Neuronal stem cell (in vitro differentiated cells): ENCODE data around the gene SUGCT. TPM values are rescaled to one million over a fixed set of nuclear protein-coding genes. Genes with fewer than 3 reads are reported as not detected.
A peak's percentile ranks its signal among the peaks of the same experiment; 100 is the strongest.

ENCODE experiments used
- DNase-seq: peaks from one replicate; pipeline ENCODE4 v3.0.0-alpha.2; 2013; ENCODE audit warnings: low spot score
- H2AFZ ChIP-seq: one replicate; pipeline ENCODE4 v1.6.1; 2013; ENCODE audit warnings: mild to moderate bottlenecking, low read length, inconsistent platforms
- H2AK5ac ChIP-seq: 2 replicates; pipeline ENCODE4 v1.6.1; 2013; ENCODE audit warnings: low read depth, mild to moderate bottlenecking, inconsistent platforms, low read length, moderate library complexity, mixed read lengths
- H2BK120ac ChIP-seq: 2 replicates; pipeline ENCODE4 v1.6.1; 2013; ENCODE audit warnings: low read depth, mild to moderate bottlenecking, inconsistent platforms, low read length, moderate library complexity, mixed read lengths
- H2BK12ac ChIP-seq: one replicate; pipeline ENCODE4 v1.6.1; 2013; ENCODE audit warnings: low read length, inconsistent platforms
- H2BK15ac ChIP-seq: 2 replicates; pipeline ENCODE4 v1.6.1; 2013; ENCODE audit warnings: mild to moderate bottlenecking, low read length, inconsistent platforms, mixed read lengths
- H2BK5ac ChIP-seq: one replicate; pipeline ENCODE4 v1.6.1; 2013; ENCODE audit warnings: inconsistent platforms, mild to moderate bottlenecking, low read length, moderate library complexity
- H3K14ac ChIP-seq: one replicate; pipeline ENCODE4 v1.6.1; 2013; ENCODE audit warnings: low read length, inconsistent platforms
- H3K18ac ChIP-seq: 2 replicates; pipeline ENCODE4 v1.6.1; 2013; ENCODE audit warnings: low read length, inconsistent platforms
- H3K23ac ChIP-seq: 2 replicates; pipeline ENCODE4 v1.6.1; 2013; ENCODE audit warnings: low read depth, mild to moderate bottlenecking, mixed read lengths, low read length, inconsistent platforms; ENCODE audit not compliant: poor library complexity
- H3K27ac ChIP-seq: replicated peaks from 3 replicates; pipeline ENCODE4 v1.5.1; 2013; ENCODE audit warnings: low read length, inconsistent platforms
- H3K27me3 ChIP-seq, 3 experiments: 2 replicates each; pipeline ENCODE4 v1.6.1; 2013; ENCODE audit warnings: low read length in 3 of 3, mild to moderate bottlenecking in 2 of 3, inconsistent platforms in 1 of 3, low read depth in 1 of 3, mixed read lengths in 1 of 3, moderate library complexity in 1 of 3; ENCODE audit not compliant: control insufficient read depth in 3 of 3, insufficient read depth in 3 of 3
- H3K36me3 ChIP-seq, 2 donors: replicated peaks in 1 of 2; 2 replicates each; pipeline ENCODE4 v1.6.1; 2013; ENCODE audit warnings: low read length in 2 of 2; ENCODE audit not compliant: control insufficient read depth in 2 of 2, insufficient read depth in 2 of 2
- H3K4ac ChIP-seq: 2 replicates; pipeline ENCODE4 v1.6.1; 2013; ENCODE audit warnings: inconsistent platforms, mild to moderate bottlenecking, low read length, moderate library complexity
- H3K4me1 ChIP-seq, 2 donors: 1 replicate in 1 of 2; 2 replicates in 1 of 2; pipeline ENCODE4 v1.6.1; 2013; ENCODE audit warnings: low read length in 2 of 2, low read depth in 1 of 2; ENCODE audit not compliant: control insufficient read depth in 2 of 2, insufficient read depth in 1 of 2
- H3K4me2 ChIP-seq: one replicate; pipeline ENCODE4 v1.6.1; 2013; ENCODE audit warnings: mild to moderate bottlenecking, low read length, inconsistent platforms; ENCODE audit not compliant: insufficient read depth, poor library complexity, severe bottlenecking
- H3K4me3 ChIP-seq, 2 donors: 2 replicates each; pipeline ENCODE4 v1.5.1; 2013; ENCODE audit warnings: low read length in 2 of 2, mild to moderate bottlenecking in 2 of 2, inconsistent platforms in 1 of 2, moderate library complexity in 1 of 2
- H3K79me1 ChIP-seq: one replicate; pipeline ENCODE4 v1.6.1; 2013; ENCODE audit warnings: low read depth, mild to moderate bottlenecking, inconsistent platforms, low read length, moderate library complexity
- H3K9ac ChIP-seq: one replicate; pipeline ENCODE4 v1.6.1; 2013; ENCODE audit warnings: mild to moderate bottlenecking, low read depth, low read length, inconsistent platforms; ENCODE audit not compliant: poor library complexity
- H3K9me3 ChIP-seq, 2 donors: replicated peaks in 1 of 2; 2 replicates each; pipeline versions ENCODE3 to v1.6.1; 2013; ENCODE audit warnings: low read length in 2 of 2, mild to moderate bottlenecking in 2 of 2, inconsistent platforms in 1 of 2, low read depth in 1 of 2, mixed read lengths in 1 of 2, moderate library complexity in 1 of 2; ENCODE audit not compliant: control insufficient read depth in 2 of 2, insufficient read depth in 1 of 2
- H4K8ac ChIP-seq: one replicate; pipeline ENCODE4 v1.6.1; 2013; ENCODE audit warnings: low read depth, mild to moderate bottlenecking, inconsistent platforms, low read length, moderate library complexity
- H4K91ac ChIP-seq: one replicate; pipeline ENCODE4 v1.6.1; 2013; ENCODE audit warnings: low read length, low read depth, mild to moderate bottlenecking, inconsistent platforms; ENCODE audit not compliant: poor library complexity
- WGBS, 2 donors: extraction: QIAGEN DNeasy Blood & Tissue Kit; methylation state at CpG; one replicate each; pipeline ENCODE4 v1.1.7; 2013; ENCODE audit warnings: missing lambda C conversion rate in 2 of 2, mixed read lengths in 1 of 2; ENCODE audit not compliant: insufficient read length in 2 of 2, insufficient replicate concordance in 1 of 2; ENCODE audit errors: extremely low coverage in 2 of 2; 5-methylcytosine and 5-hydroxymethylcytosine counted together
- small RNA-seq: library from polyadenylated mRNA; stranded (forward); fragments of <200 nt; extraction: miRNeasy Mini kit (QIAGEN cat#:217004); gene quantifications from one replicate; pipeline ENCODE3, GENCODE V24; 2013; ENCODE audit not compliant: insufficient read depth

The SUGCT gene

DNA sequence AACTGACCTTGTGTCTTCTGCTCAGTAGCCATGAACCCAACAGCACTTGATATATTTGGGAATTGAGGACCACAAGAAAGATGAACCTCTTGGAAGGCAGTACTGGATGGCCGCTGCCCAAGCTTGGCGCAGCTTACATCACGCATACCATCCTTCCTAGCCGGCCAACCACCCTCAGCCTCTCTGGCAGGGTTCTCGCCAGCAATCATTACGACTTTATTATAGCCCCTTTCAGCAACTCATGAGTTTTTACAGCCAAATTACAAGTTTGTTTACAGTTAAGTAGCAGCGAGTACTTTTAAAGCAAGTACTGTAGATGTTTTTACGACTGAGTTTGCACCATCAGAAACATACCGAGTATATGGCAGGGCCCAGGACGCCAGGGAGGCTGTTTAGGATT, 769.1 kb downstream of the SUGCT start:
- H2BK15ac ChIP-seq: no peak overlapping the region
- H3K4ac ChIP-seq: no peak overlapping the region
- no peak overlapping the region for H2BK5ac ChIP-seq

DNA sequence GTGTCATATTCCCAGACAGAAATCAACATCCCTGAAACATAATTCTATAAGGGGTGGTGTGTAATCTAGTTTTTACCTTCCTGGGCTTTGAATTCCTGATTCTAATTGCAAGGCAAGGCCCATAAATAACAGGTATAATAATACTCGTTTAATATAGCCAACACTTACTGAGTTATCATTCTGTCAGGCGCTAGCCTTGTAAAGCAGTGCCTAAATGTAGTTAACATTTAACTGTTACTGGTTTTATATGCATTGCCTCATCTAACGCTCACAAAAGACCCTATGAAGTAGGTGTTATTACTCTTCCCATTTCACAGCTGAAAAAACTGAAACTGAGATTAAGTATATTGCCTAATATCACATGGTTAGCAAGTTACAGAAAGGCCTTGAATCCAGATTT, 772.5 kb downstream of the SUGCT start:
- no peak overlapping the region for H2BK15ac ChIP-seq
- H2BK5ac ChIP-seq: no peak overlapping the region
- H2BK120ac ChIP-seq: no peak overlapping the region
- H4K8ac ChIP-seq: no peak overlapping the region
- H2BK12ac ChIP-seq: no peak overlapping the region
- H3K4me1 ChIP-seq: no peaks in the 10 kb centered on the region
- H3K4me3 ChIP-seq: no peak overlapping the region
- no peak overlapping the region for H3K4ac ChIP-seq
- H3K14ac ChIP-seq: no peak overlapping the region
- no peak overlapping the region for H3K27ac ChIP-seq
- H3K4me2 ChIP-seq: no peak overlapping the region
- no peaks in the 10 kb centered on the region for H3K79me1 ChIP-seq
- H3K36me3 ChIP-seq: no peaks in the 10 kb centered on the region
- H3K27me3 ChIP-seq: no peaks in the 10 kb centered on the region
- WGBS, 2 donors: no CpG with 5 or more reads among the region's 3 CpGs
- no peaks in the 10 kb centered on the region for H3K9me3 ChIP-seq
- no peak overlapping the region for H2AK5ac ChIP-seq
- no peak overlapping the region for H3K18ac ChIP-seq
- H2AFZ ChIP-seq: no peak overlapping the region
- H4K91ac ChIP-seq: no peak overlapping the region
- no peak overlapping the region for H3K9ac ChIP-seq
- DNase-seq: no peak
- no peak overlapping the region for H3K23ac ChIP-seq

More for the DNA sequence above, 769.1 kb downstream of the SUGCT start:
- Histone ChIP-seq H3K36me3 (no peaks in the 10 kb centered on the region), H3K4me1 (peaks cover 0 to 2% of the 10 kb centered on the region in 2 donors), H2AK5ac (no peak overlapping the region), H3K79me1 (no peaks in the 10 kb centered on the region), H3K4me2 (no peak overlapping the region), H3K4me3 (no peak overlapping the region), H3K27ac (no peak overlapping the region), H3K14ac (no peak overlapping the region), H3K9me3 (peaks cover 0 to 1% of the 10 kb centered on the region in 2 donors), H3K18ac (no peak overlapping the region), H4K8ac (no peak overlapping the region), H3K27me3 (no peaks in the 10 kb centered on the region), H3K23ac (no peak overlapping the region), H4K91ac (no peak overlapping the region), H3K9ac (no peak overlapping the region), H2BK120ac (no peak overlapping the region), H2AFZ (no peak overlapping the region), H2BK12ac (no peak overlapping the region)
- no peak for DNase-seq
- no CpG with 5 or more reads among the region's 10 CpGs for WGBS, 2 donors

DNA sequence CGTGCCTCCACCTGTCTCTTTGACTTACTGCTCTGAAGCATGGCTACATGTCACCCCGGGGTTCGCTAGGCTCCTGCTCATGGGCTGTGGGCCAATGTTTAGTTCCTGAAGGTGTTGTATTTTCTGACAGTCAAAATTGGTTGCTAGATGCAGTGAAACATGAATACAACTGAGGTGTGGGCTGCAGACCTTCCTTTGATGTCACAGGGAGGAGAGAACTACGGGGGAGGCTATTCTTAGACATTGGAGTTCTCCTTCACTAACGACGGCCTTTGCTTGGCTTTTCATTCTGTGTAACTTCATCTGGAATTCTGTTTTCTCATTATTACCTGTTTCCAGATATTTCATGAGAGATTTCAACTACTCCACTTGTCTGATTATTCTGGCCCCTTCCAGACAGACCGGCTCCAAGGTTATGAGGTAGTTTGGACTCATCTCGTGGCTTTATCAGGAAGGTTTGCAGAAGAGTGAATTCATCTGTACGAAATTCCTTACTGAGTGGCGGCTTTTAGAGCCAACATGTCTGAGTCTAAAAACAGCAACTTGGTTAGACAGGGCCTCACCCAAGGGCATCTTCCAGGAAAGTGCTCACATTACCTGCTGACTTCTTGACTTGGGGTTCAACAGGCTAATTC, 774.7 kb downstream of the SUGCT start:
- no peak overlapping the region for H3K27ac ChIP-seq
- H2AFZ ChIP-seq: no peak overlapping the region
- no peaks in the 10 kb centered on the region for H3K9me3 ChIP-seq
- DNase-seq: no peak
- no CpG with 5 or more reads among the region's 10 CpGs for WGBS, 2 donors
- no peak overlapping the region for H4K91ac ChIP-seq
- no peaks in the 10 kb centered on the region for H3K4me1 ChIP-seq
- H3K23ac ChIP-seq: no peak overlapping the region
- no peak overlapping the region for H4K8ac ChIP-seq
- H2BK12ac ChIP-seq: no peak overlapping the region
- no peak overlapping the region for H3K4ac ChIP-seq
- no peaks in the 10 kb centered on the region for H3K79me1 ChIP-seq
- H3K36me3 ChIP-seq: no peaks in the 10 kb centered on the region
- no peak overlapping the region for H2BK5ac ChIP-seq
- peak overlapping the region; percentile 96 for H2AK5ac ChIP-seq
- H3K4me2 ChIP-seq: no peak overlapping the region
- H3K18ac ChIP-seq: peak overlapping the region; percentile 57
- H3K27me3 ChIP-seq: no peaks in the 10 kb centered on the region
- H2BK120ac ChIP-seq: no peak overlapping the region
- H3K9ac ChIP-seq: no peak overlapping the region
- H3K4me3 ChIP-seq: no peak overlapping the region
- H3K14ac ChIP-seq: no peak overlapping the region
- H2BK15ac ChIP-seq: no peak overlapping the region

Small RNA genes lying within 50 kb of the gene (small RNA-seq; reads per million reads assigned to genes)
- not detected for gene AC006023.1
- gene AC006023.2: not detected
